HEK293T (cell line): ENCODE measurements around the gene SATB2.

ENCODE experiments used
- CTCF ChIA-PET: fragments of 350-600 bp; formaldehyde crosslinking; extraction: SDS; loops from one replicate; lab custom pipeline; 2021; ENCODE audit warnings: antibody characterized with exemption, inconsistent platforms; lab: Yijun Ruan, JAX
- POLR2A ChIA-PET: fragments of 350-600 bp; formaldehyde crosslinking; extraction: SDS; loops from one replicate; lab custom pipeline; 2020; ENCODE audit warnings: antibody characterized with exemption, inconsistent platforms; lab: Yijun Ruan, JAX
- DNase-seq: peaks from one replicate; pipeline ENCODE4 v3.0.0; 2012; ENCODE audit warnings: mixed read lengths; ENCODE audit errors: extremely low spot score
- ARNT ChIP-seq: fragments of 450-650 bp; IDR thresholded peaks from 2 replicates; pipeline ENCODE4 v1.6.1; 2017; ENCODE audit warnings: mild to moderate bottlenecking
- BHLHE40 ChIP-seq: fragments of 450-650 bp; IDR thresholded peaks from 2 replicates; pipeline ENCODE4 v1.6.1; 2016; ENCODE audit warnings: mild to moderate bottlenecking, moderate library complexity, borderline replicate concordance
- CTBP1 ChIP-seq: fragments of 450-650 bp; IDR thresholded peaks from 2 replicates; pipeline ENCODE4 v1.6.1; 2016; ENCODE audit warnings: borderline replicate concordance
- ELF4 ChIP-seq: fragments of 450-650 bp; IDR thresholded peaks from 2 replicates; pipeline ENCODE4 v1.6.1; 2017; ENCODE audit warnings: antibody characterized with exemption
- FOXA1 ChIP-seq: fragments of 450-650 bp; IDR thresholded peaks from 2 replicates; pipeline ENCODE4 v1.6.1; 2016; ENCODE audit warnings: mild to moderate bottlenecking
- FOXK2 ChIP-seq: fragments of 450-650 bp; IDR thresholded peaks from 2 replicates; pipeline ENCODE4 v1.6.1; 2016; ENCODE audit warnings: mild to moderate bottlenecking
- FOXM1 ChIP-seq: fragments of 450-650 bp; IDR thresholded peaks from 2 replicates; pipeline ENCODE4 v1.6.1; 2017; ENCODE audit warnings: mild to moderate bottlenecking, borderline replicate concordance
- HDGF ChIP-seq: fragments of 450-650 bp; IDR thresholded peaks from 2 replicates; pipeline ENCODE4 v1.6.1; 2017; ENCODE audit warnings: antibody characterized with exemption, borderline replicate concordance
- L3MBTL2 ChIP-seq: fragments of 450-650 bp; conservative IDR thresholded peaks from 2 replicates; pipeline ENCODE4 v1.6.1; 2016; ENCODE audit warnings: mild to moderate bottlenecking
- LEF1 ChIP-seq: fragments of 450-650 bp; IDR thresholded peaks from 2 replicates; pipeline ENCODE4 v1.6.1; 2017; ENCODE audit warnings: mild to moderate bottlenecking, borderline replicate concordance
- NFRKB ChIP-seq: fragments of 450-650 bp; IDR thresholded peaks from 2 replicates; pipeline ENCODE4 v1.6.1; 2016; ENCODE audit warnings: mild to moderate bottlenecking, moderate library complexity
- PKNOX1 ChIP-seq: fragments of 450-650 bp; IDR thresholded peaks from 2 replicates; pipeline ENCODE4 v1.6.1; 2016
- SP1 ChIP-seq: fragments of 450-650 bp; IDR thresholded peaks from 2 replicates; pipeline ENCODE4 v1.6.1; 2017
- SUZ12 ChIP-seq: fragments of 450-650 bp; IDR thresholded peaks from 2 replicates; pipeline ENCODE4 v1.6.1; 2016; ENCODE audit warnings: mild to moderate bottlenecking
- TARDBP ChIP-seq: fragments of 450-650 bp; IDR thresholded peaks from 2 replicates; pipeline ENCODE4 v1.6.1; 2016
- ZNF384 ChIP-seq: fragments of 450-650 bp; IDR thresholded peaks from 2 replicates; pipeline ENCODE4 v1.6.1; 2016

The SATB2 gene

GRCh38 chr2:199303728-199304177 is 154.0 kb downstream of the SATB2 start:
- TF ChIP-seq TARDBP: no peak
- TF ChIP-seq FOXA1: no peak
- no peak for TF ChIP-seq FOXM1
- no peak for TF ChIP-seq PKNOX1
- TF ChIP-seq ARNT: no peak
- no peak for TF ChIP-seq SP1
- TF ChIP-seq SUZ12: no peak
- TF ChIP-seq L3MBTL2: no peak
- no peak for TF ChIP-seq ELF4
- ChIA-PET POLR2A (no interaction called here), CTCF (no interaction called here)
- no peak for DNase-seq

DNA sequence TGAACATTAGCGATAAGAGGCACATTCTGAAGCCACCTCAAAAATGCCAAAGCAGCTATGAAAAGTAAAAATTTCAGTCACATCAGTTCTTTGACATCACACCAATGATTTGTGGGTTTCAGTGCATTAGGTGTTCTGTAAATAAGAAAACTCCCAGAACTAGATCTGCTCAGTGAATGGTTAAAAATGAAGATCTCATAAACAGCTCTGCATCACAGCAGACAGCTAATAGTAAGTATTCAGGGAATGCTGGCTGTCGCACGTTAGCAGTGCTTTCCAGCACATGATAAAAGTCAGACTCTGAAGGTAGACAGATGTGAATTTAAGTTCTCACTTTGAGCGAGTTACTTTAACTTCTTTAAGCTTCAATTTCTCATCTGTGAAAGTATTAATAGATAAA is 154.9 kb downstream of the SATB2 start:
- ChIA-PET POLR2A (no interaction called here), CTCF (no interaction called here)
- no peak for DNase-seq
- TF ChIP-seq TARDBP (no peak), FOXM1 (no peak), ZNF384 (no peak), BHLHE40 (no peak), PKNOX1 (no peak), L3MBTL2 (no peak), SUZ12 (no peak), LEF1 (no peak), CTBP1 (no peak), NFRKB (no peak), ARNT (no peak), HDGF (no peak), SP1 (no peak), FOXA1 (no peak), ELF4 (no peak), FOXK2 (no peak)

- ChIA-PET CTCF (no interaction called here), POLR2A (no interaction called here)
- no peak for DNase-seq
- TF ChIP-seq FOXA1 (no peak), CTBP1 (no peak), BHLHE40 (no peak), PKNOX1 (no peak), LEF1 (no peak), ELF4 (no peak), FOXK2 (no peak), FOXM1 (no peak), SP1 (no peak), HDGF (no peak), ZNF384 (no peak), TARDBP (no peak), NFRKB (no peak), ARNT (no peak)
Observed at GRCh38 chr2:199288424-199288823, 169.3 kb downstream of the SATB2 start.

GRCh38 chr2:199282309-199282708 is 175.4 kb downstream of the SATB2 start:
- CTCF ChIA-PET: no interaction called here
- no peak for DNase-seq
- POLR2A ChIA-PET: no interaction called here
- TF ChIP-seq FOXK2: no peak
- TF ChIP-seq SP1: no peak

DNA sequence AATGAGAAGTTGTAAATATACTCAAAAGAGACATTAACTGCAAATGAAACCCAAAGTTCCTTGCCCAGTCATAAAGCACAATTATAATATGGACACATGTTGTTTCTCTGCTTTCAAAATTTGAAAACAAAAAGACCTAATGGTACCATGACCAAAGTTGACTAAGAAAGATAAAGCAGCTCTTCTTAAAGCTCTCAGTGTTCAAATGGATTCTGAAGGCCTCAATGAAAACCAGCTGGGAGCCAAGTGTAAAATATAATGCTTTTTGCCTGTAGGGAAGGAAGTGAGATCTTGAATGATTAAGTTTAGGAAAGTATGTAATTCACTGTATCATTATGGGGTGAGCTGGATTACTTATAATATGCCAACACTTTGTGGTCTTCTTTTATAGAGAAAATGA is 178.6 kb downstream of the SATB2 start:
- CTCF ChIA-PET: no interaction called here
- POLR2A ChIA-PET: no interaction called here

More for the DNA sequence above, 178.6 kb downstream of the SATB2 start:
- no peak for DNase-seq
- TF ChIP-seq TARDBP (no peak), HDGF (no peak), SUZ12 (no peak), FOXK2 (no peak), FOXA1 (no peak), LEF1 (no peak), NFRKB (no peak), PKNOX1 (no peak), FOXM1 (no peak), ZNF384 (no peak), ARNT (no peak), CTBP1 (no peak), ELF4 (no peak), SP1 (no peak), BHLHE40 (no peak), L3MBTL2 (no peak)
